OCI-LY3 (cell line): ENCODE data around the gene GMPR.
"Not testable (repeated sequence)": the region's sequence is repeated elsewhere in the genome, so short reads cannot be mapped to it uniquely, and the experiment has no call there.

Source experiments
- H2AFZ ChIP-seq: fragments of 200-600, 300-600 bp; shearing (Covaris generic); 2 replicates; pipeline ENCODE4 v1.6.0; 2014; ENCODE audit warnings: antibody characterized with exemption, low read depth, low read length
- H3K27ac ChIP-seq: fragments of 200-600, 300-600 bp; sonication (generic); 2 replicates; pipeline ENCODE4 v1.5.1; 2014; ENCODE audit warnings: mild to moderate bottlenecking, low read length, moderate library complexity, mixed read lengths
- H3K27me3 ChIP-seq: fragments of 200-600, 300-600 bp; sonication (generic); 2 replicates; pipeline ENCODE4 v1.6.1; 2014; ENCODE audit warnings: low read depth, low read length, mixed read lengths
- H3K36me3 ChIP-seq: fragments of 200-600, 300-600 bp; sonication (generic); replicated peaks from 2 replicates; pipeline ENCODE3; 2014; ENCODE audit warnings: low read depth, low read length, mixed read lengths
- H3K4me1 ChIP-seq: fragments of 300-600, 200-600 bp; sonication (generic); 2 replicates; pipeline ENCODE4 v1.6.1; 2014; ENCODE audit warnings: low read length, mixed read lengths
- H3K4me2 ChIP-seq: fragments of 200-600, 300-600 bp; sonication (generic); 2 replicates; pipeline ENCODE4 v1.6.1; 2014; ENCODE audit warnings: low read length, mixed read lengths
- H3K4me3 ChIP-seq: fragments of 300-600, 200-600 bp; sonication (generic); 2 replicates; pipeline ENCODE4 v1.5.1; 2014; ENCODE audit warnings: antibody characterized with exemption, mild to moderate bottlenecking, low read length, moderate library complexity
- H3K79me2 ChIP-seq: fragments of 300-600, 200-600 bp; shearing (Covaris generic); 2 replicates; pipeline ENCODE4 v1.6.1; 2014; ENCODE audit warnings: mild to moderate bottlenecking, low read length, mixed read lengths
- H3K9ac ChIP-seq: fragments of 300-600, 200-600 bp; shearing (Covaris generic); 2 replicates; pipeline ENCODE4 v1.6.0; 2014; ENCODE audit warnings: mild to moderate bottlenecking, low read length, moderate library complexity
- H3K9me3 ChIP-seq: fragments of 200-600, 300-600 bp; shearing (Covaris generic); 2 replicates; pipeline ENCODE4 v1.6.1; 2014; ENCODE audit warnings: low read length, mixed read lengths; ENCODE audit not compliant: insufficient read depth
- H4K20me1 ChIP-seq: fragments of 200-600, 300-600 bp; sonication (generic); 2 replicates; pipeline ENCODE4 v1.6.1; 2016; ENCODE audit warnings: low read length, mixed read lengths; ENCODE audit not compliant: insufficient read depth
- CTCF ChIP-seq: fragments of 200-600, 300-600 bp; sonication (generic); IDR thresholded peaks from 2 replicates; pipeline ENCODE4 v1.5.1; 2014; ENCODE audit warnings: antibody characterized with exemption, low read length, low read depth
- EZH2phosphoT487 ChIP-seq: fragments of 200-600 bp; shearing (Covaris generic); IDR thresholded peaks from 2 replicates; pipeline ENCODE4 v1.6.1; 2018; ENCODE audit warnings: antibody characterized with exemption, mixed run types, low read depth

GMPR gene

GRCh38 chr6:16256781-16257180 lies 18.4 kb downstream of the GMPR start:
- no peak overlapping the region for H2AFZ ChIP-seq
- H3K4me3 ChIP-seq, result no peak overlapping the region
- no peak overlapping the region for H3K27ac ChIP-seq
- TF ChIP-seq CTCF, result no peak
- TF ChIP-seq EZH2phosphoT487, result no peak
- H3K27me3 ChIP-seq, result peaks cover 9% of the 10 kb centered on the region; the same call in 1 of the 2 replicates
- no peaks in the 10 kb centered on the region for H3K36me3 ChIP-seq
- no peak overlapping the region for H3K9ac ChIP-seq
- H4K20me1 ChIP-seq, result no peaks in the 10 kb centered on the region
- H3K4me1 ChIP-seq, result no peaks in the 10 kb centered on the region
- no peak overlapping the region for H3K4me2 ChIP-seq
- no peaks in the 10 kb centered on the region for H3K9me3 ChIP-seq
- no peaks in the 10 kb centered on the region for H3K79me2 ChIP-seq

- Histone ChIP-seq H3K27ac (no peak overlapping the region), H3K4me3 (no peak overlapping the region), H3K36me3 (no peaks in the 10 kb centered on the region), H3K4me1 (no peaks in the 10 kb centered on the region), H3K9ac (no peak overlapping the region), H4K20me1 (no peaks in the 10 kb centered on the region), H3K4me2 (no peak overlapping the region), H2AFZ (no peak overlapping the region), H3K79me2 (no peaks in the 10 kb centered on the region), H3K9me3 (no peaks in the 10 kb centered on the region), H3K27me3 (peaks cover 9% of the 10 kb centered on the region; the same call in 1 of the 2 replicates)
- no peak for TF ChIP-seq CTCF
- TF ChIP-seq EZH2phosphoT487, result no peak
Measured at GRCh38 chr6:16257999-16258708, 19.8 kb downstream of the GMPR start.

- TF ChIP-seq EZH2phosphoT487 (no peak), CTCF (no peak)
- Histone ChIP-seq H3K4me2 (no peak overlapping the region), H3K27me3 (peaks cover 9% of the 10 kb centered on the region; the same call in 1 of the 2 replicates), H3K9me3 (no peaks in the 10 kb centered on the region), H3K4me3 (no peak overlapping the region), H3K27ac (no peak overlapping the region), H3K4me1 (no peaks in the 10 kb centered on the region), H4K20me1 (no peaks in the 10 kb centered on the region), H3K79me2 (no peaks in the 10 kb centered on the region), H3K36me3 (no peaks in the 10 kb centered on the region), H2AFZ (no peak overlapping the region), H3K9ac (no peak overlapping the region)
Measured at GRCh38 chr6:16258709-16259075, 20.3 kb downstream of the GMPR start.

GRCh38 chr6:16259604-16260003 lies 21.2 kb downstream of the GMPR start:
- H3K4me3 ChIP-seq, H3K9ac ChIP-seq: not testable (repeated sequence)

GRCh38 chr6:16260602-16261001 lies 22.2 kb downstream of the GMPR start:
- not testable (repeated sequence) for H3K9ac ChIP-seq, H3K4me3 ChIP-seq, H3K27ac ChIP-seq, H3K27me3 ChIP-seq, H4K20me1 ChIP-seq, H3K4me2 ChIP-seq, H3K4me1 ChIP-seq, H3K79me2 ChIP-seq, H2AFZ ChIP-seq, H3K36me3 ChIP-seq, H3K9me3 ChIP-seq

More at GRCh38 chr6:16259604-16260003, 21.2 kb downstream of the GMPR start:
- H3K27me3 ChIP-seq, H3K4me1 ChIP-seq, H2AFZ ChIP-seq, H3K9me3 ChIP-seq, H3K79me2 ChIP-seq, H3K36me3 ChIP-seq, H3K4me2 ChIP-seq, H3K27ac ChIP-seq, H4K20me1 ChIP-seq: not testable (repeated sequence)

GRCh38 chr6:16262773-16263172 lies 24.4 kb downstream of the GMPR start:
- not testable (repeated sequence) for H3K36me3 ChIP-seq

GRCh38 chr6:16263464-16264099 lies 25.2 kb downstream of the GMPR start:
- H3K27me3 ChIP-seq, H3K4me2 ChIP-seq, H3K36me3 ChIP-seq, H3K9me3 ChIP-seq, H3K9ac ChIP-seq, H3K4me1 ChIP-seq, H2AFZ ChIP-seq, H4K20me1 ChIP-seq, H3K4me3 ChIP-seq, H3K79me2 ChIP-seq, H3K27ac ChIP-seq: not testable (repeated sequence)

More at GRCh38 chr6:16262773-16263172, 24.4 kb downstream of the GMPR start:
- not testable (repeated sequence) for H3K27ac ChIP-seq, H3K4me2 ChIP-seq, H3K9me3 ChIP-seq, H3K4me3 ChIP-seq, H3K4me1 ChIP-seq, H3K79me2 ChIP-seq, H3K9ac ChIP-seq, H4K20me1 ChIP-seq, H2AFZ ChIP-seq, H3K27me3 ChIP-seq
